ENCODE measurements around the gene HIPK2.

The HIPK2 gene

DNA sequence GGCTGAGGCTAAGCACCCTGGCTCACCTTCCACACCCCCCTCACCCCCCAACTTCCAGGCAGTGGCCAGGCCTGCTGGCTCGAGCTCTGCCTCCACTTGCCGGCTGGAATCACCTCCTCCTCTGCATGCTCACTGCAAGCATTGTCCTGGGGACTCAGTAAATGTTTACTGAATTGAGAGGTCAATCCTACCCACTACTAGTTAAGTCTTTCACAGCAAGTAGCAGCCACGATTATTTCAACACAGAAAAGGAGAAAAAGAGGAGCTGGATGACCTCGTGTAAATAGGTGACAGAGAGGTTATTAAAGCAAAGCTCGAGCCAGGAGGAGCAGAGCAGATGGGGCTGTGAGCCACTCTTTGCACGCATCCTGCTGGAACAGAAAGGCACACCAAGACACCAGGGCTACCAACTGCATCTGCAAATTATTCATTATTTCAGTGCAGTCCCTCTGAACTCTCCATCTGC is 32.1 kb downstream of the HIPK2 start:
- TF ChIP-seq ZBTB7A (IDR thresholded peaks at IDR 0.05; ENCODE audit: low read depth): no peak
- TF ChIP-seq, protein P1, sequence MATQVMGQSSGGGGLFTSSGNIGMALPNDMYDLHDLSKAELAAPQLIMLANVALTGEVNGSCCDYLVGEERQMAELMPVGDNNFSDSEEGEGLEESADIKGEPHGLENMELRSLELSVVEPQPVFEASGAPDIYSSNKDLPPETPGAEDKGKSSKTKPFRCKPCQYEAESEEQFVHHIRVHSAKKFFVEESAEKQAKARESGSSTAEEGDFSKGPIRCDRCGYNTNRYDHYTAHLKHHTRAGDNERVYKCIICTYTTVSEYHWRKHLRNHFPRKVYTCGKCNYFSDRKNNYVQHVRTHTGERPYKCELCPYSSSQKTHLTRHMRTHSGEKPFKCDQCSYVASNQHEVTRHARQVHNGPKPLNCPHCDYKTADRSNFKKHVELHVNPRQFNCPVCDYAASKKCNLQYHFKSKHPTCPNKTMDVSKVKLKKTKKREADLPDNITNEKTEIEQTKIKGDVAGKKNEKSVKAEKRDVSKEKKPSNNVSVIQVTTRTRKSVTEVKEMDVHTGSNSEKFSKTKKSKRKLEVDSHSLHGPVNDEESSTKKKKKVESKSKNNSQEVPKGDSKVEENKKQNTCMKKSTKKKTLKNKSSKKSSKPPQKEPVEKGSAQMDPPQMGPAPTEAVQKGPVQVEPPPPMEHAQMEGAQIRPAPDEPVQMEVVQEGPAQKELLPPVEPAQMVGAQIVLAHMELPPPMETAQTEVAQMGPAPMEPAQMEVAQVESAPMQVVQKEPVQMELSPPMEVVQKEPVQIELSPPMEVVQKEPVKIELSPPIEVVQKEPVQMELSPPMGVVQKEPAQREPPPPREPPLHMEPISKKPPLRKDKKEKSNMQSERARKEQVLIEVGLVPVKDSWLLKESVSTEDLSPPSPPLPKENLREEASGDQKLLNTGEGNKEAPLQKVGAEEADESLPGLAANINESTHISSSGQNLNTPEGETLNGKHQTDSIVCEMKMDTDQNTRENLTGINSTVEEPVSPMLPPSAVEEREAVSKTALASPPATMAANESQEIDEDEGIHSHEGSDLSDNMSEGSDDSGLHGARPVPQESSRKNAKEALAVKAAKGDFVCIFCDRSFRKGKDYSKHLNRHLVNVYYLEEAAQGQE (IDR thresholded peaks at IDR 0.05; ENCODE audit: low read depth): no peak

DNA sequence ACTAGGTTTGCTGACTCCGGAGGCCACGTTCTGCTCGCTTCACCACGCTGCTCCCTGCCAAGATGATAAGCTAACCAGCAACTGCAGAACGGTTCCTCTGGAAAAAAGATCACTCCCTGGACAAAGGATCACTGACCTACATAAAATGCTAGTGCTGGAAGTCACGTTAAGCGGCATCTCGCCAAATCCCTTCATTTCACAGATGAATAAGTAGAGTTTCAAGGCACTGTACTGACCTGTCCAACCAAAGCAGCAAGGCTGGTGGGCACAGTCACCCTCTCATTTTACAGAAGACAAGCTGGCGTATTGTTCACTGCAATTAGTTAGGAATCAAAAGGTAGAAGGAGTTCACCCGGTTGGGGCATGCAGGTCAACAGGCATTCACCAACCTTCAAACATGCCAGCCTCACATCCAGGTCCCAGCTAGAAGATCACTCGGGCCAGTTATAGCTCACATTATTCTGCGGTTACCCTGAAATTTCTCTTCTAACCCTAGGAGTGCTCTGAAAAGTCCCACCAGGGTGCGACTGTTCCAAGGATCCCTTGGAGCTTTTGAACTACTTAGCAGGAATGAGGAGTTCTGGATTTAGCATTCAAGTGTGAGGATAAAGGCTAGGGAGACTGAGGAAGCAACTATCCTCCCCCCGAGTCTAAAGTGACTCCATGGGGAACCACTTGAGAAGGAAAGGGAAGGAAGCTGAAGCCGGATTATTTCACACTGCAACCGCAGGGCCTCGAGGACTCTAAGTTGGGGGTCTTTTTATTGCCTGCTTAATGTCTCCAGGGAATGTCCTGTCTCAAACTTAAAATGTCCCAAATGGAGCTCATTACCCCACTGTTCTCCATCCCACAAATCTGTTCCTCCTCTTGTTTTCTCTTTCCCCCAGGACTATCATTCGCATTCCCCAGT is 32.8 kb downstream of the HIPK2 start:
- TF ChIP-seq CREB1 (IDR thresholded peaks at IDR 0.05; ENCODE audit: low read depth): no peak
- no peak for TF ChIP-seq YY1 (IDR thresholded peaks at IDR 0.05; ENCODE audit: low read depth)
- TF ChIP-seq, protein P2, sequence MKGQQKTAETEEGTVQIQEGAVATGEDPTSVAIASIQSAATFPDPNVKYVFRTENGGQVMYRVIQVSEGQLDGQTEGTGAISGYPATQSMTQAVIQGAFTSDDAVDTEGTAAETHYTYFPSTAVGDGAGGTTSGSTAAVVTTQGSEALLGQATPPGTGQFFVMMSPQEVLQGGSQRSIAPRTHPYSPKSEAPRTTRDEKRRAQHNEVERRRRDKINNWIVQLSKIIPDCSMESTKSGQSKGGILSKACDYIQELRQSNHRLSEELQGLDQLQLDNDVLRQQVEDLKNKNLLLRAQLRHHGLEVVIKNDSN (IDR thresholded peaks at IDR 0.05): no peak
- TF ChIP-seq RAD21 (IDR thresholded peaks at IDR 0.05; ENCODE audit: low read depth): no peak
- TF ChIP-seq TEAD4 (IDR thresholded peaks at IDR 0.05): no peak
- TF ChIP-seq, protein P3, sequence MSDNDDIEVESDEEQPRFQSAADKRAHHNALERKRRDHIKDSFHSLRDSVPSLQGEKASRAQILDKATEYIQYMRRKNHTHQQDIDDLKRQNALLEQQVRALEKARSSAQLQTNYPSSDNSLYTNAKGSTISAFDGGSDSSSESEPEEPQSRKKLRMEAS (IDR thresholded peaks at IDR 0.05): no peak
- TF ChIP-seq, protein P1 (IDR thresholded peaks at IDR 0.05; ENCODE audit: low read depth): no peak
- TF ChIP-seq ZBTB7A (IDR thresholded peaks at IDR 0.05; ENCODE audit: low read depth): no peak

DNA sequence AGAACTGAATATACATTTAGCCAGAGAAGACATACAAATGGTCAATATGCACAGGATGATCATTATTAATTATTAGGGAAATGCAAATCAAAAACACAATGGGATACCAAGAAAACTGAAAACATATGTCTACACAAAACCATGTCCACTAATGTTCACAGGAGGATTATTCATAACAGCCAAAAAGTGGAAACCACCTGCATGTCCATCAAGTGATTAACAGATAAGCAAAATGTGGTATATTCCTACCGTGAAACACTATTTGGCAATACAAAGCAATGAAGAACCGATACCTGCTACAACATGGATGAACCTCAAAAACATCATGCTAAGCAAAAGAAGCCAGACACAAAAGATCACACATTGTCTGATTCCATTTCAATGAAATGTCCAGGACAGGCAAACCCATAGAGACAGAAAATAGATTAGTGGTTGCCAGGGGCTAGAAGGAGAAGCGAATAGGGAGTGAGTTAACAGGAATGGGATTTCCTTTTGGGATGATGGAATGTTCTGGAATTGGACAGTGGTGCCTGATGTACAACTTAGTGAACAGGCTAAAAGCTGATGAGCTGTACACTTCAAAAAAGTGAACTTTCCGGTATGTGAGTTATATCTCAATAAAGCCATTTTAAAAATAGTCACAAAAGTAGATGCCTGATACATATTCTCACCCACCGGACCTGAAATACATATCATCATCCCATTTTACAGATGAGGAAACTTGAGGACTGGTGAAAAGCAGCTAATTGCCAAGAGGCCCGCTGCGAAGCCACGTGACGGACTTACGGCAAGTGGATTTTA is 33.6 kb downstream of the HIPK2 start:
- TF ChIP-seq, protein P2 (IDR thresholded peaks at IDR 0.05): no peak
- TF ChIP-seq YY1 (IDR thresholded peaks at IDR 0.05; ENCODE audit: low read depth) (no peak), CEBPB (IDR thresholded peaks at IDR 0.05) (no peak), ZBTB7A (IDR thresholded peaks at IDR 0.05; ENCODE audit: low read depth) (no peak), TEAD4 (IDR thresholded peaks at IDR 0.05) (no peak), TCF12 (IDR thresholded peaks at IDR 0.05; ENCODE audit: low read depth) (no peak), EGR1 (IDR thresholded peaks at IDR 0.05) (no peak), RAD21 (IDR thresholded peaks at IDR 0.05; ENCODE audit: low read depth) (no peak), CREB1 (IDR thresholded peaks at IDR 0.05; ENCODE audit: low read depth) (no peak), EP300 (IDR thresholded peaks at IDR 0.05; ENCODE audit: borderline replicate concordance) (no peak)
- TF ChIP-seq, protein P3 (IDR thresholded peaks at IDR 0.05): no peak
- TF ChIP-seq, protein P1 (IDR thresholded peaks at IDR 0.05; ENCODE audit: low read depth): no peak

DNA sequence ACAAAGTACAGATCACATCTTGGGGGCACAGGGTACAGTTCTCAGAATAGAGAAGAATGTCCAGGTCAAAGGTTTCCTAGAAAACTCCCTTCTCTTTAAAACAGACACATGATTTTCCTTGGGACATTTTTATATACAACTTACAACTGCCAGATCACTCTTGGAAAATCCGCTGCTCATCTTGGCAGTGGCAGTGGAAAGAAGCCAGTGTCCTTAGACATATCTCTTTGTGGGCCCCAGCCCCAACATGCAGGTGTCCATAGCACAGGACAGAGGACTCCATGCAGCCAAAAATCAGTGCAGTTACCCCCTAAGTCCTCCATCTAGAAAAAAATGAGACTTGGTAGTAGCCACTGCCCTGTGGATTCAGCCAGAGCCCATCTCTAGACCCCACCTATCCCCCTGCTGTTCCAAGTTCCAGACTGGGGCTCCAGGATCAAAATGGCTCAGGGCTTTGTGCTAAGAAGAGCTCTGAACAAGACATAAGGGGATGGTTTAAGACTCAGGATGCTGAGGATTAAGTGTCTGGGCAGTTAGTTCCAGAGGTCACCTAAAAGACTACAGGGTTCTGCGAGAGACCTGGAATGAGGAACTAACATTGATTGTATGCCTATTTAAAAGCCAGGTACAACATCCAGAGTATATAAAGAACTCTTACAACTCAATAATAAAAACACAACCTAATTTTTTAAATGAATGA is 34.4 kb downstream of the HIPK2 start:
- TF ChIP-seq TEAD4 (IDR thresholded peaks at IDR 0.05) (no peak), CREB1 (IDR thresholded peaks at IDR 0.05; ENCODE audit: low read depth) (no peak), NFIC (IDR thresholded peaks at IDR 0.05) (no peak), YY1 (IDR thresholded peaks at IDR 0.05; ENCODE audit: low read depth) (no peak), EGR1 (IDR thresholded peaks at IDR 0.05) (no peak), TAF1 (IDR thresholded peaks at IDR 0.05; ENCODE audit: low read depth) (no peak), ZBTB7A (IDR thresholded peaks at IDR 0.05; ENCODE audit: low read depth) (no peak), TCF12 (IDR thresholded peaks at IDR 0.05; ENCODE audit: low read depth) (no peak), EP300 (IDR thresholded peaks at IDR 0.05; ENCODE audit: borderline replicate concordance) (no peak), RAD21 (IDR thresholded peaks at IDR 0.05; ENCODE audit: low read depth) (no peak)
- TF ChIP-seq, protein P2 (IDR thresholded peaks at IDR 0.05): no peak
- TF ChIP-seq, protein P1 (IDR thresholded peaks at IDR 0.05; ENCODE audit: low read depth): no peak
